ENCODE data around the gene TTC28.

TTC28 gene

GRCh38 chr22:28047740-28048139, 631.9 kb downstream of the TTC28 start:
- no peak for DNase-seq (ENCODE audit: low read depth)

GRCh38 chr22:28046100-28046499, 633.5 kb downstream of the TTC28 start:
- DNase-seq (ENCODE audit: low read depth): no peak

- DNase-seq (ENCODE audit: low read depth): no peak
Observed at GRCh38 chr22:28044546-28045173, 635.0 kb downstream of the TTC28 start.

- DNase-seq (ENCODE audit: low read depth): no peak
Observed at GRCh38 chr22:28043266-28043665, 636.4 kb downstream of the TTC28 start.

- DNase-seq (ENCODE audit: low read depth): peak; percentile 20
Observed at GRCh38 chr22:28034760-28035401, 644.8 kb downstream of the TTC28 start.

GRCh38 chr22:28034145-28034759, 645.4 kb downstream of the TTC28 start:
- DNase-seq (ENCODE audit: low read depth): no peak

- DNase-seq (ENCODE audit: low read depth): no peak
Observed at GRCh38 chr22:28032861-28033260, 646.8 kb downstream of the TTC28 start.

- no peak for DNase-seq (ENCODE audit: low read depth)
Observed at GRCh38 chr22:28031383-28031922, 648.2 kb downstream of the TTC28 start.

- no peak for DNase-seq (ENCODE audit: low read depth)
Observed at GRCh38 chr22:28030473-28030872, 649.2 kb downstream of the TTC28 start.

- no peak for DNase-seq (ENCODE audit: low read depth)
Observed at GRCh38 chr22:28029956-28030355, 649.7 kb downstream of the TTC28 start.

GRCh38 chr22:28029201-28029948, 650.3 kb downstream of the TTC28 start:
- DNase-seq (ENCODE audit: low read depth): no peak

GRCh38 chr22:28027453-28028448, 651.9 kb downstream of the TTC28 start:
- no peak for DNase-seq (ENCODE audit: low read depth)

GRCh38 chr22:28025866-28026575, 653.6 kb downstream of the TTC28 start:
- DNase-seq (ENCODE audit: low read depth): no peak

GRCh38 chr22:28025333-28025732, 654.3 kb downstream of the TTC28 start:
- DNase-seq (ENCODE audit: low read depth): no peak

- no peak for DNase-seq (ENCODE audit: low read depth)
Observed at GRCh38 chr22:28024422-28024888, 655.2 kb downstream of the TTC28 start.

GRCh38 chr22:28023774-28024173, 655.9 kb downstream of the TTC28 start:
- DNase-seq (ENCODE audit: low read depth): no peak

- DNase-seq (ENCODE audit: low read depth): no peak
Observed at GRCh38 chr22:28023036-28023435, 656.6 kb downstream of the TTC28 start.

GRCh38 chr22:28021998-28022660, 657.5 kb downstream of the TTC28 start:
- DNase-seq (ENCODE audit: low read depth): no peak

- no peak for DNase-seq (ENCODE audit: low read depth)
Observed at GRCh38 chr22:28021116-28021997, 658.3 kb downstream of the TTC28 start.
